ENCODE results near the gene KIF3B.
"Not testable (repeated sequence)": the region's sequence is repeated elsewhere in the genome, so short reads cannot be mapped to it uniquely, and the experiment has no call there.

Gene KIF3B

GRCh38 chr20:32285082-32285620, 7.7 kb downstream of the KIF3B start:
- H3K27me3 ChIP-seq (ENCODE audit: insufficient read depth, low read length), result no peaks in the 10 kb centered on the region
- no peak overlapping the region for H3K4me3 ChIP-seq (ENCODE audit: low read length)
- no peaks in the 10 kb centered on the region for H3K9me3 ChIP-seq (ENCODE audit: insufficient read depth, low read depth, low read length)
- whole genome bisulfite sequencing, result 89% methylated on average over 3 of the region's 3 CpGs
- H3K9ac ChIP-seq (ENCODE audit: low read depth, low read length), result no peak overlapping the region
- H3K36me3 ChIP-seq (ENCODE audit: insufficient read depth, low read length), result peaks cover 8% of the 10 kb centered on the region; the same call in 1 of the 2 replicates
- no peak overlapping the region for H3K27ac ChIP-seq (ENCODE audit: low read depth, low read length)
- H3K4me1 ChIP-seq (ENCODE audit: insufficient read depth, low read length), result no peaks in the 10 kb centered on the region

- WGBS, result 80% methylated on average over 3 of the region's 4 CpGs
- Histone ChIP-seq H3K4me3 (ENCODE audit: low read length) (no peak overlapping the region), H3K27me3 (ENCODE audit: insufficient read depth, low read length) (no peaks in the 10 kb centered on the region), H3K27ac (ENCODE audit: low read depth, low read length) (no peak overlapping the region), H3K4me1 (ENCODE audit: insufficient read depth, low read length) (no peaks in the 10 kb centered on the region), H3K9me3 (ENCODE audit: insufficient read depth, low read depth, low read length) (no peaks in the 10 kb centered on the region), H3K36me3 (ENCODE audit: insufficient read depth, low read length) (peaks cover 8% of the 10 kb centered on the region; the same call in 1 of the 2 replicates), H3K9ac (ENCODE audit: low read depth, low read length) (no peak overlapping the region)
These were observed 8.3 kb downstream of the KIF3B start for GRCh38 chr20:32285621-32286371.

GRCh38 chr20:32287231-32287638, 9.8 kb downstream of the KIF3B start:
- Histone ChIP-seq H3K36me3 (ENCODE audit: insufficient read depth, low read length) (peaks cover 4% of the 10 kb centered on the region; the same call in 1 of the 2 replicates), H3K27ac (ENCODE audit: low read depth, low read length) (no peak overlapping the region), H3K4me1 (ENCODE audit: insufficient read depth, low read length) (no peaks in the 10 kb centered on the region), H3K9me3 (ENCODE audit: insufficient read depth, low read depth, low read length) (no peaks in the 10 kb centered on the region), H3K4me3 (ENCODE audit: low read length) (no peak overlapping the region), H3K9ac (ENCODE audit: low read depth, low read length) (no peak overlapping the region), H3K27me3 (ENCODE audit: insufficient read depth, low read length) (no peaks in the 10 kb centered on the region)
- 93% methylated on average over 6 of the region's 6 CpGs for WGBS

GRCh38 chr20:32288225-32288849, 10.9 kb downstream of the KIF3B start:
- 96% methylated on average over 6 of the region's 6 CpGs for WGBS
- Histone ChIP-seq H3K27ac (ENCODE audit: low read depth, low read length) (no peak overlapping the region), H3K4me1 (ENCODE audit: insufficient read depth, low read length) (no peaks in the 10 kb centered on the region), H3K9me3 (ENCODE audit: insufficient read depth, low read depth, low read length) (no peaks in the 10 kb centered on the region), H3K36me3 (ENCODE audit: insufficient read depth, low read length) (peaks cover 4% of the 10 kb centered on the region; the same call in 1 of the 2 replicates), H3K9ac (ENCODE audit: low read depth, low read length) (no peak overlapping the region), H3K27me3 (ENCODE audit: insufficient read depth, low read length) (no peaks in the 10 kb centered on the region), H3K4me3 (ENCODE audit: low read length) (no peak overlapping the region)

- not testable (repeated sequence) for H3K4me3 ChIP-seq (ENCODE audit: low read length); H3K9me3 ChIP-seq (ENCODE audit: insufficient read depth, low read depth, low read length); H3K27ac ChIP-seq (ENCODE audit: low read depth, low read length); H3K36me3 ChIP-seq (ENCODE audit: insufficient read depth, low read length); H3K27me3 ChIP-seq (ENCODE audit: insufficient read depth, low read length); H3K4me1 ChIP-seq (ENCODE audit: insufficient read depth, low read length); H3K9ac ChIP-seq (ENCODE audit: low read depth, low read length)
- WGBS, result 97% methylated on average over 4 of the region's 4 CpGs
These were observed 11.8 kb downstream of the KIF3B start for GRCh38 chr20:32289299-32289660.

GRCh38 chr20:32289661-32290431, 12.4 kb downstream of the KIF3B start:
- Histone ChIP-seq H3K36me3 (ENCODE audit: insufficient read depth, low read length) (peaks cover 4% of the 10 kb centered on the region; the same call in 1 of the 2 replicates), H3K9ac (ENCODE audit: low read depth, low read length) (no peak overlapping the region), H3K9me3 (ENCODE audit: insufficient read depth, low read depth, low read length) (no peaks in the 10 kb centered on the region), H3K4me3 (ENCODE audit: low read length) (no peak overlapping the region), H3K27ac (ENCODE audit: low read depth, low read length) (no peak overlapping the region), H3K4me1 (ENCODE audit: insufficient read depth, low read length) (no peaks in the 10 kb centered on the region), H3K27me3 (ENCODE audit: insufficient read depth, low read length) (no peaks in the 10 kb centered on the region)
- 91% methylated on average over 15 of the region's 15 CpGs for WGBS

- Histone ChIP-seq H3K36me3 (ENCODE audit: insufficient read depth, low read length) (peaks cover 4% of the 10 kb centered on the region; the same call in 1 of the 2 replicates), H3K27me3 (ENCODE audit: insufficient read depth, low read length) (no peaks in the 10 kb centered on the region), H3K4me3 (ENCODE audit: low read length) (no peak overlapping the region), H3K9ac (ENCODE audit: low read depth, low read length) (no peak overlapping the region), H3K4me1 (ENCODE audit: insufficient read depth, low read length) (no peaks in the 10 kb centered on the region), H3K9me3 (ENCODE audit: insufficient read depth, low read depth, low read length) (no peaks in the 10 kb centered on the region), H3K27ac (ENCODE audit: low read depth, low read length) (no peak overlapping the region)
- WGBS, result 88% methylated on average over 1 of the region's 1 CpG
These were observed 13.7 kb downstream of the KIF3B start for GRCh38 chr20:32291166-32291565.

GRCh38 chr20:32292548-32292947, 15.1 kb downstream of the KIF3B start:
- Histone ChIP-seq H3K27me3 (ENCODE audit: insufficient read depth, low read length) (no peaks in the 10 kb centered on the region), H3K27ac (ENCODE audit: low read depth, low read length) (no peak overlapping the region), H3K4me3 (ENCODE audit: low read length) (no peak overlapping the region), H3K9ac (ENCODE audit: low read depth, low read length) (no peak overlapping the region), H3K36me3 (ENCODE audit: insufficient read depth, low read length) (peaks cover 4% of the 10 kb centered on the region; the same call in 1 of the 2 replicates), H3K4me1 (ENCODE audit: insufficient read depth, low read length) (peaks cover 3% of the 10 kb centered on the region; the same call in 1 of the 2 replicates), H3K9me3 (ENCODE audit: insufficient read depth, low read depth, low read length) (no peaks in the 10 kb centered on the region)
- WGBS, result 97% methylated on average over 7 of the region's 8 CpGs

- Histone ChIP-seq H3K27me3 (ENCODE audit: insufficient read depth, low read length) (no peaks in the 10 kb centered on the region), H3K36me3 (ENCODE audit: insufficient read depth, low read length) (no peaks in the 10 kb centered on the region), H3K9ac (ENCODE audit: low read depth, low read length) (no peak overlapping the region), H3K4me1 (ENCODE audit: insufficient read depth, low read length) (peaks cover 3% of the 10 kb centered on the region; the same call in 1 of the 2 replicates), H3K9me3 (ENCODE audit: insufficient read depth, low read depth, low read length) (no peaks in the 10 kb centered on the region), H3K4me3 (ENCODE audit: low read length) (no peak overlapping the region), H3K27ac (ENCODE audit: low read depth, low read length) (no peak overlapping the region)
- 94% methylated on average over 4 of the region's 4 CpGs for WGBS
These were observed 16.6 kb downstream of the KIF3B start for GRCh38 chr20:32294071-32294470.

- 95% methylated on average over 6 of the region's 6 CpGs for WGBS
- Histone ChIP-seq H3K9me3 (ENCODE audit: insufficient read depth, low read depth, low read length) (no peaks in the 10 kb centered on the region), H3K4me1 (ENCODE audit: insufficient read depth, low read length) (peaks cover 3% of the 10 kb centered on the region; the same call in 1 of the 2 replicates), H3K27me3 (ENCODE audit: insufficient read depth, low read length) (no peaks in the 10 kb centered on the region), H3K27ac (ENCODE audit: low read depth, low read length) (no peak overlapping the region), H3K4me3 (ENCODE audit: low read length) (no peak overlapping the region), H3K36me3 (ENCODE audit: insufficient read depth, low read length) (no peaks in the 10 kb centered on the region), H3K9ac (ENCODE audit: low read depth, low read length) (no peak overlapping the region)
These were observed 19.0 kb downstream of the KIF3B start for GRCh38 chr20:32296412-32296811.

Measured in HUES64 (cell line).